Activated CD4-positive, alpha-beta T cell treated with anti-CD3 and anti-CD28 coated beads, Interleukin-2, amount 10 ng/mL, durations not matched to agents 7 days and 5 days (primary cell): ENCODE results near the gene CHST11. TPM values are rescaled to one million over a fixed set of nuclear protein-coding genes. Genes with fewer than 3 reads are reported as not detected.

ENCODE experiments used
- CTCF ChIA-PET: fragments of 350-600 bp; sonication (Branson Sonifier 250); formaldehyde crosslinking; loops from one replicate; lab custom pipeline; 2021; ENCODE audit warnings: antibody characterized with exemption; lab: Charles Lee
- POLR2A ChIA-PET: fragments of 350-600 bp; sonication (Branson Sonifier 250); formaldehyde crosslinking; loops from one replicate; lab custom pipeline; 2021; ENCODE audit warnings: antibody characterized with exemption; lab: Charles Lee
- DNase-seq: peaks from one replicate; pipeline ENCODE4 v3.0.0-alpha.2; 2020
- H3K27ac Mint-ChIP-seq: one replicate; pipeline ENCODE4 v1.8.0; 2021; ENCODE audit warnings: mild to moderate bottlenecking, moderate library complexity, mixed read lengths
- H3K27me3 Mint-ChIP-seq: one replicate; pipeline ENCODE4 v1.8.0; 2021; ENCODE audit warnings: mixed read lengths
- H3K36me3 Mint-ChIP-seq: one replicate; pipeline ENCODE4 v1.8.0; 2021; ENCODE audit warnings: low read depth, mixed read lengths
- H3K4me1 Mint-ChIP-seq: one replicate; pipeline ENCODE4 v1.8.0; 2021; ENCODE audit warnings: mixed read lengths
- H3K4me3 Mint-ChIP-seq: one replicate; pipeline ENCODE4 v1.8.0; 2021; ENCODE audit warnings: mild to moderate bottlenecking, moderate library complexity, mixed read lengths
- H3K9me3 Mint-ChIP-seq: one replicate; pipeline ENCODE4 v1.8.0; 2021; ENCODE audit warnings: mixed read lengths
- total RNA-seq, 2 experiments: library from RNA; stranded (reverse); gene quantifications; one replicate each; pipeline ENCODE4 v1.2.3, GENCODE V29; 2021

The CHST11 gene
- total RNA-seq, 2 experiments from 2014 or later, result 56.4 to 56.6 TPM

- DNase-seq, result no peak
- CTCF ChIA-PET, result interaction anchor here (0.7 to 2.1 kb wide), 8 partner anchors 8 to 338 kb away, joined by 3 to 4 read pairs (median 3); no protein-coding TSS in a partner anchor
- Mint-ChIP-seq H3K27me3 (no peaks in the 10 kb centered on the region), H3K4me1 (peaks cover 62% of the 10 kb centered on the region), H3K36me3 (peaks cover 7% of the 10 kb centered on the region), H3K4me3 (peak overlapping the region; percentile 61), H3K27ac (peak overlapping the region; percentile 94), H3K9me3 (no peaks in the 10 kb centered on the region)
- POLR2A ChIA-PET, result interaction anchor here (0.7 kb wide), 1 partner anchor 216 kb away, joined by 6 read pairs; no protein-coding TSS in a partner anchor
Measured at GRCh38 chr12:104719700-104720338, 263.1 kb downstream of the CHST11 start.

- peak; percentile 83 for DNase-seq
- Mint-ChIP-seq H3K27me3 (no peaks in the 10 kb centered on the region), H3K4me1 (peaks cover 64% of the 10 kb centered on the region), H3K36me3 (peaks cover 7% of the 10 kb centered on the region), H3K27ac (peak overlapping the region; percentile 94), H3K9me3 (no peaks in the 10 kb centered on the region), H3K4me3 (peak overlapping the region; percentile 61)
- ChIA-PET POLR2A (interaction anchor here (0.7 kb wide), 1 partner anchor 217 kb away, joined by 6 read pairs; no protein-coding TSS in a partner anchor), CTCF (interaction anchor here (0.7 to 2.1 kb wide), 8 partner anchors 9 to 339 kb away, joined by 3 to 4 read pairs (median 4); no protein-coding TSS in a partner anchor)
Measured at GRCh38 chr12:104720339-104721038, 263.7 kb downstream of the CHST11 start.

- peak overlapping the region; percentile 61 for H3K4me3 Mint-ChIP-seq
- ChIA-PET CTCF (interaction anchor here (0.9 to 2.1 kb wide), 7 partner anchors 9 to 339 kb away, joined by 3 to 4 read pairs (median 4); no protein-coding TSS in a partner anchor), POLR2A (no interaction called here)
- peaks cover 59% of the 10 kb centered on the region for H3K4me1 Mint-ChIP-seq
- no peaks in the 10 kb centered on the region for H3K27me3 Mint-ChIP-seq
- H3K36me3 Mint-ChIP-seq, result peaks cover 9% of the 10 kb centered on the region
- H3K9me3 Mint-ChIP-seq, result no peaks in the 10 kb centered on the region
- peak overlapping the region; percentile 94 for H3K27ac Mint-ChIP-seq
- no peak for DNase-seq
Measured at GRCh38 chr12:104721039-104721405, 264.3 kb downstream of the CHST11 start.

GRCh38 chr12:104721936-104722335 is 265.2 kb downstream of the CHST11 start:
- ChIA-PET POLR2A (no interaction called here), CTCF (no interaction called here)
- peaks cover 14% of the 10 kb centered on the region for H3K36me3 Mint-ChIP-seq
- no peak for DNase-seq
- no peaks in the 10 kb centered on the region for H3K27me3 Mint-ChIP-seq
- H3K9me3 Mint-ChIP-seq, result no peaks in the 10 kb centered on the region
- peak overlapping the region; percentile 61 for H3K4me3 Mint-ChIP-seq
- H3K27ac Mint-ChIP-seq, result peak overlapping the region; percentile 94
- H3K4me1 Mint-ChIP-seq, result peaks cover 56% of the 10 kb centered on the region

GRCh38 chr12:104722601-104723534 is 266.1 kb downstream of the CHST11 start:
- DNase-seq, result no peak

GRCh38 chr12:104723895-104724294 is 267.1 kb downstream of the CHST11 start:
- Mint-ChIP-seq H3K9me3 (no peaks in the 10 kb centered on the region), H3K27ac (no peak overlapping the region), H3K27me3 (no peaks in the 10 kb centered on the region), H3K36me3 (peaks cover 13% of the 10 kb centered on the region), H3K4me3 (no peak overlapping the region), H3K4me1 (peaks cover 56% of the 10 kb centered on the region)
- CTCF ChIA-PET, result interaction anchor here (0.8 kb wide), 1 partner anchor 67 kb away, joined by 3 read pairs; no protein-coding TSS in a partner anchor
- no peak for DNase-seq
- POLR2A ChIA-PET, result no interaction called here

More at GRCh38 chr12:104722601-104723534, 266.1 kb downstream of the CHST11 start:
- ChIA-PET POLR2A (no interaction called here), CTCF (no interaction called here)
- H3K9me3 Mint-ChIP-seq, result no peaks in the 10 kb centered on the region
- H3K36me3 Mint-ChIP-seq, result peaks cover 14% of the 10 kb centered on the region
- no peaks in the 10 kb centered on the region for H3K27me3 Mint-ChIP-seq
- H3K4me1 Mint-ChIP-seq, result peaks cover 60% of the 10 kb centered on the region
- H3K27ac Mint-ChIP-seq, result peak overlapping the region; percentile 94
- no peak overlapping the region for H3K4me3 Mint-ChIP-seq

GRCh38 chr12:104724992-104725585 is 268.3 kb downstream of the CHST11 start:
- no peaks in the 10 kb centered on the region for H3K27me3 Mint-ChIP-seq
- peaks cover 13% of the 10 kb centered on the region for H3K36me3 Mint-ChIP-seq
- POLR2A ChIA-PET, result interaction anchor here (0.5 kb wide), 1 partner anchor 766 kb away, joined by 3 read pairs; no protein-coding TSS in a partner anchor
- no peak for DNase-seq
- H3K4me3 Mint-ChIP-seq, result no peak overlapping the region
- H3K4me1 Mint-ChIP-seq, result peaks cover 50% of the 10 kb centered on the region
- CTCF ChIA-PET, result interaction anchor here (0.6 to 1.4 kb wide), 3 partner anchors 22 to 55 kb away, joined by 3 read pairs; no protein-coding TSS in a partner anchor
- H3K27ac Mint-ChIP-seq, result peak overlapping the region; percentile 34
- no peaks in the 10 kb centered on the region for H3K9me3 Mint-ChIP-seq

- Mint-ChIP-seq H3K27ac (no peak overlapping the region), H3K27me3 (no peaks in the 10 kb centered on the region), H3K36me3 (peaks cover 13% of the 10 kb centered on the region), H3K9me3 (no peaks in the 10 kb centered on the region), H3K4me3 (no peak overlapping the region), H3K4me1 (peaks cover 45% of the 10 kb centered on the region)
- CTCF ChIA-PET, result interaction anchor here (0.6 to 1.4 kb wide), 3 partner anchors 22 to 55 kb away, joined by 3 read pairs; no protein-coding TSS in a partner anchor
- no peak for DNase-seq
- POLR2A ChIA-PET, result interaction anchor here (0.5 kb wide), 1 partner anchor 767 kb away, joined by 3 read pairs; no protein-coding TSS in a partner anchor
Measured at GRCh38 chr12:104725610-104726009, 268.9 kb downstream of the CHST11 start.

GRCh38 chr12:104727726-104728465 is 271.1 kb downstream of the CHST11 start:
- ChIA-PET POLR2A (no interaction called here), CTCF (interaction anchor here (0.7 to 1.9 kb wide), 2 partner anchors 17 to 921 kb away, joined by 3 to 5 read pairs; no protein-coding TSS in a partner anchor)
- Mint-ChIP-seq H3K36me3 (peaks cover 11% of the 10 kb centered on the region), H3K27ac (no peak overlapping the region), H3K27me3 (no peaks in the 10 kb centered on the region), H3K4me3 (no peak overlapping the region), H3K4me1 (peaks cover 29% of the 10 kb centered on the region), H3K9me3 (no peaks in the 10 kb centered on the region)
- DNase-seq, result no peak

GRCh38 chr12:104729091-104729490 is 272.3 kb downstream of the CHST11 start:
- peaks cover 9% of the 10 kb centered on the region for H3K36me3 Mint-ChIP-seq
- no peak for DNase-seq
- H3K4me1 Mint-ChIP-seq, result peaks cover 35% of the 10 kb centered on the region
- no peak overlapping the region for H3K4me3 Mint-ChIP-seq
- H3K27ac Mint-ChIP-seq, result no peak overlapping the region
- no peaks in the 10 kb centered on the region for H3K9me3 Mint-ChIP-seq
- ChIA-PET POLR2A (no interaction called here), CTCF (interaction anchor here (0.9 to 1.9 kb wide), 2 partner anchors 10 to 19 kb away, joined by 3 to 5 read pairs; no protein-coding TSS in a partner anchor)
- H3K27me3 Mint-ChIP-seq, result no peaks in the 10 kb centered on the region
